GM15510 (cell line): Measurements from ENCODE around the gene DKC1.

Experiments
- POLR2A ChIP-seq: IDR thresholded peaks from 3 replicates; pipeline ENCODE4 v1.6.1; 2011; ENCODE audit warnings: borderline replicate concordance; ENCODE audit not compliant: insufficient read length; ENCODE audit errors: extremely low read depth

The DKC1 gene

GRCh38 chrX:154751203-154751668 lies 11.4 kb upstream of the DKC1 start:
- no peak for TF ChIP-seq POLR2A

- TF ChIP-seq POLR2A, result no peak
These were observed 10.9 kb upstream of the DKC1 start for GRCh38 chrX:154751669-154752271.

- TF ChIP-seq POLR2A, result no peak
These were observed 4.0 kb upstream of the DKC1 start for GRCh38 chrX:154758696-154759095.

GRCh38 chrX:154761977-154762536 lies 607 bp upstream of the DKC1 start:
- TF ChIP-seq POLR2A, result no peak

GRCh38 chrX:154774622-154775021 lies 12.0 kb downstream of the DKC1 start:
- TF ChIP-seq POLR2A, result no peak

- TF ChIP-seq POLR2A, result no peak
These were observed 13.0 kb downstream of the DKC1 start for GRCh38 chrX:154775419-154776349.

GRCh38 chrX:154776753-154777152 lies 14.1 kb downstream of the DKC1 start:
- no peak for TF ChIP-seq POLR2A

GRCh38 chrX:154779261-154779660 lies 16.6 kb downstream of the DKC1 start:
- no peak for TF ChIP-seq POLR2A

- TF ChIP-seq POLR2A, result no peak
These were observed 18.3 kb downstream of the DKC1 start for GRCh38 chrX:154780968-154781367.

- no peak for TF ChIP-seq POLR2A
These were observed 21.7 kb downstream of the DKC1 start for GRCh38 chrX:154784149-154784995.

GRCh38 chrX:154785716-154786115 lies 23.1 kb downstream of the DKC1 start:
- no peak for TF ChIP-seq POLR2A

- TF ChIP-seq POLR2A, result no peak
These were observed 28.8 kb downstream of the DKC1 start for GRCh38 chrX:154791467-154791866.

GRCh38 chrX:154791939-154792338 lies 29.3 kb downstream of the DKC1 start:
- no peak for TF ChIP-seq POLR2A

- no peak for TF ChIP-seq POLR2A
These were observed 30.6 kb downstream of the DKC1 start for GRCh38 chrX:154793084-154793795.
